Ovary (tissue), 3 donors: ENCODE results near the gene TTC9B.

Experiments used
- CTCF ChIP-seq, 3 donors: fragments of 450-650 bp in 2 of 3; fragments of 200-600 bp in 1 of 3; IDR thresholded peaks; one replicate each; pipeline versions ENCODE4 v1.5.1 to v1.8.0; 2016 to 2022; ENCODE audit warnings: antibody characterized with exemption in 3 of 3, mild to moderate bottlenecking in 1 of 3
- EP300 ChIP-seq: sonication (generic); formaldehyde crosslinking; IDR thresholded peaks from one replicate; pipeline ENCODE4 v1.6.1; 2017; ENCODE audit warnings: antibody characterized with exemption
- POLR2A ChIP-seq: fragments of 450-650 bp; IDR thresholded peaks from one replicate; pipeline ENCODE4 v1.6.1; 2017; ENCODE audit warnings: antibody characterized with exemption, mild to moderate bottlenecking, moderate library complexity
- donor health status: DM: no; HTN: no; CAD: no.

- no peak for TF ChIP-seq CTCF (IDR thresholded peaks at IDR 0.05)
- TF ChIP-seq POLR2A = no peak
- no peak for TF ChIP-seq EP300
These were observed 3.2 kb downstream of the TTC9B start for GRCh38 chr19:40214936-40215335.
